Upper lobe of left lung (tissue), 4 donors: ENCODE data around the gene CCDC61.

Experiments
- EP300 ChIP-seq, 4 donors: sonication (generic); formaldehyde crosslinking; IDR thresholded peaks; one replicate each; pipeline ENCODE4 v1.5.1; 2017; ENCODE audit warnings: antibody characterized with exemption in 4 of 4, control low read depth in 2 of 4
- POLR2A ChIP-seq, 4 donors: fragments of 450-650 bp; IDR thresholded peaks; one replicate each; pipeline ENCODE4 v1.5.1; 2016 to 2017; ENCODE audit warnings: antibody characterized with exemption in 4 of 4, mild to moderate bottlenecking in 2 of 4
- POLR2AphosphoS5 ChIP-seq, 2 donors: sonication (generic); formaldehyde crosslinking; IDR thresholded peaks; one replicate each; pipeline ENCODE4 v1.5.1; 2017; ENCODE audit warnings: antibody characterized with exemption in 2 of 2
- TF ChIP-seq, protein P1 (sequence below), 6 experiments: fragments of 450-650 bp in 4 of 6; fragments of 200-600 bp in 2 of 6; sonication (generic) in 2 of 6; IDR thresholded peaks; one replicate each; pipeline ENCODE4 v1.5.1; 2016 to 2019; ENCODE audit warnings: antibody characterized with exemption in 6 of 6

DNA sequence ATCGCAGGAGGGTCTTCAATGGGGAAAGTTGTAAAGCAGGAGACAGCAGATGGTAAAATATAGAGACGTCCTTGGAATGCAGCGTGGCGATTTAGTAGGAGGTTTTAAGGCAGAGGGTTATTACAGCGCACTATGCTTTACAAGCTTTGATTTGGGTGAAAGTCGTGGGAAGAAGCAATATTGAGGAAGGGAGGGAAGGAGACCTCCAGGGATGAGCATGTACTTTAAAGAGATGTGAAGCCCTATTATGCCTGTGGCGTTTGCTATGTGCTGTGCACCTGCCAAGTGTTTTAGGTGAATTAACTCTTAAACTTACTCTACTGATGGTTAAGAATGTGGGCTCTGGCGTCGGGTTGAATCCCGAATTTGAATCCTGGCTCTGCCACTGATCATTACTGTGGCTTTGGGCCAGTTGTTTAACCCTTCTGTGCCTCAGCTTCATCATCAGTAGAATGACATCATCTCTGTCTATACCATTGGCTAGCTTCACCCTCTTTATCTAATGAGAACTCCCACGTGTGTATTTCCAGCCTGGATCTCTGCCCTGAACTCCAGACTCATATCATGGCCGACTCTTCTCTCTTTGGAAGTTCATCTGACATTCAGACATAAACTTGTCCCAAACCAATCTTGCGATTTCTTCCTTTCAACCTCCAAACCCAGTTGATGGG, 583 bp downstream of the CCDC61 start:
- TF ChIP-seq, protein P1, sequence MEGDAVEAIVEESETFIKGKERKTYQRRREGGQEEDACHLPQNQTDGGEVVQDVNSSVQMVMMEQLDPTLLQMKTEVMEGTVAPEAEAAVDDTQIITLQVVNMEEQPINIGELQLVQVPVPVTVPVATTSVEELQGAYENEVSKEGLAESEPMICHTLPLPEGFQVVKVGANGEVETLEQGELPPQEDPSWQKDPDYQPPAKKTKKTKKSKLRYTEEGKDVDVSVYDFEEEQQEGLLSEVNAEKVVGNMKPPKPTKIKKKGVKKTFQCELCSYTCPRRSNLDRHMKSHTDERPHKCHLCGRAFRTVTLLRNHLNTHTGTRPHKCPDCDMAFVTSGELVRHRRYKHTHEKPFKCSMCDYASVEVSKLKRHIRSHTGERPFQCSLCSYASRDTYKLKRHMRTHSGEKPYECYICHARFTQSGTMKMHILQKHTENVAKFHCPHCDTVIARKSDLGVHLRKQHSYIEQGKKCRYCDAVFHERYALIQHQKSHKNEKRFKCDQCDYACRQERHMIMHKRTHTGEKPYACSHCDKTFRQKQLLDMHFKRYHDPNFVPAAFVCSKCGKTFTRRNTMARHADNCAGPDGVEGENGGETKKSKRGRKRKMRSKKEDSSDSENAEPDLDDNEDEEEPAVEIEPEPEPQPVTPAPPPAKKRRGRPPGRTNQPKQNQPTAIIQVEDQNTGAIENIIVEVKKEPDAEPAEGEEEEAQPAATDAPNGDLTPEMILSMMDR (IDR thresholded peaks at IDR 0.05): no peak
- TF ChIP-seq POLR2A (IDR thresholded peaks at IDR 0.05) (no peak), POLR2AphosphoS5 (IDR thresholded peaks at IDR 0.05) (no peak), EP300 (IDR thresholded peaks at IDR 0.05) (no peak)
